Suppressor macrophage (primary cell): ENCODE results near the gene POU3F2.

Experiments used
- DNase-seq, 4 experiments: peaks; one replicate each; pipeline ENCODE4 v3.0.0-alpha.2; 2020 to 2022

The POU3F2 gene

GRCh38 chr6:98844244-98845210 lies 10.2 kb downstream of the POU3F2 start:
- no peak for DNase-seq

DNA sequence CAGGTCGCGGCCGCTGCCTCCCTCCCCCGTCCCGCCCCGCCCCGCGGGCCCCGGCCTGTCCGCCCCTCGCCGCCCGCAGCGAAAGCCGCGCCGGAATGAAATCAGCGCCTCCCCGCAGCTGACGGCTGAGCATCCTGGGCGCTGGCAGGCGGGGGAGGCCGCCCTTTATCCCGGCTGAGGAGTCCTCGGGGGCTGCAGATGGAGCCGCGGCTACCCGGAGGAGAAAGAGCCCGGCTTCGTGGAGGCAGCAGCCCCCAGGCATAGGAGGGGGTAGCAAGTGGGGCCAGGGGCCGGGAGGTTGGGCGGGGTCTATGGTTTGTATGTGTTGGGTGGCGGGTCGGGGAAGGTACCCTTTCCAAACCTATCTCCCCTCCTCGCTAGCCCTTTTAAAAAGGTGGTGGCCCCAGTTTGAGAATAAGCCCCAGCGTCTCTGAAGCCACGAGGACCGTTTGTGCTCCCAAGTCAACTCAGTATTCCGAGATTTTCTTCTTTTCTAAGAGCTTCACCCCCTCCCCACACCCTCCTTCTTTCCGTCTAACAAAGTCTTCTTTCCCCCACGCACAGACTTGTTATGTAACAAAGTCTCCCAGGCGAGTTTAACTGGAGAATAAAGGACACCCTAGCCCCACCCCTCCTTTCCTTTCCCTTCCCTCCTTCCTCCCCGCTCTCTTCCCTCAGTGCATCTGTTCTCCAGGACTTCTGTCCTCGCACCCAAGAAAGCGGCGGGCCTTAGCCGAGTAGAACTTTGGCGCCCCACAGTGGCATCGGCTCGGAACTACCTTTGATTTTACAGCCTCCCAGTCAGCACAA lies 11.0 kb downstream of the POU3F2 start:
- peak; percentile 71 to 84 (median 77) for DNase-seq

- DNase-seq, result no peak
These were observed 11.6 kb downstream of the POU3F2 start for GRCh38 chr6:98846021-98846380.

GRCh38 chr6:98847416-98847778 lies 13.0 kb downstream of the POU3F2 start:
- no peak for DNase-seq

GRCh38 chr6:98847779-98848538 lies 13.6 kb downstream of the POU3F2 start:
- DNase-seq, result peak in 1 of 4 experiments; percentile 22

DNA sequence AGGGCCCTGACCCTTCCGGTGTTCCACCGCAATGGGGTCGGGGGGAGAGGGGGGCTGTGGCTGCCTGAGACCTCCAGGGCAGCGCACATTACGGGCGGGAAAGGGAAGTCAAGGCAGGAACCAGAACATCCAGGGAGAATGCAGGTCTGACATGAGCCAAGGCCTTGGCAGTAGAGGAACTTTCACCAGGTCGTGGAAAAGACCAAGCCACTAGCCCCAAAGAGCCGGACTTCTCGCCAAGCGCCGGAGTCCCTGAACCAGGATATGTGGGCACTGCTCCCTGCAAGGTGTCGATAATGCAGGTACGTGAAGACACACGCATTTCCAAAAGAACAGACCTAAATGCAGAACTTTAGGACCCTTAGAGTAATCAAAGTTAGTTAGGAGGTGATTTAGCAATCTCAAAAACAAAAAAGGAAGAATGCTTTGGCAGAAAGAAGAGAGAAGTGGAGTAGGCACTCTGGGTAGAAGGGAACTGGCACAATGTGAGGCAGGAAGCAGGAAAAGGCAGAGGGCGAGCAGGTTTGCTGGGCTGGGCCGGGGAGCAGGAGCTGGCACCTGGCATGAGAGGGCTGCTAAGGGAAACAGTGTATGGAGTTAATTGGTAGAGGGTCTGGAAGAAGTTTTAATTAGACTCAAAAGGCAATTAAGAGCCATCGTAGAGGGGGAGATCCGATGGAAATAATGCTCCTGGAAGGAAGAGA lies 14.3 kb downstream of the POU3F2 start:
- no peak for DNase-seq

DNA sequence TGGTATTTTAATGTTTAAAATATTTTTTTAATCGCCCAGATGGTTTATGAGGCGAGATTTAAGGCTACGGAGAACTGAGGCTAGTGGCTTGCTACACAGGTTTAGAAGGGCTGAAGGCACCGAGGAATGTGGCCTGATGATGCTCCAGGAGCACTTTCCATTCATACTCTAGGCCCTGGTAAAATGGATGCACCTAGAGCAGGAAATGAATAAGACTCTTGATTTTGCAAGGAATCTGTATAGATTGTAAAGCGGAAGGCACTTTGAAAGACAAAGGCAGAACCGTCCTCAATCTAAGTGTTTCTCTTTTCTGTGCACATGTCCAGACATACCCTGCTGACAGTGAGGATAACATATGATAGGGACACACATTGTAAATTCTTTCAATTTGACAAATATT lies 30.1 kb downstream of the POU3F2 start:
- no peak for DNase-seq

DNA sequence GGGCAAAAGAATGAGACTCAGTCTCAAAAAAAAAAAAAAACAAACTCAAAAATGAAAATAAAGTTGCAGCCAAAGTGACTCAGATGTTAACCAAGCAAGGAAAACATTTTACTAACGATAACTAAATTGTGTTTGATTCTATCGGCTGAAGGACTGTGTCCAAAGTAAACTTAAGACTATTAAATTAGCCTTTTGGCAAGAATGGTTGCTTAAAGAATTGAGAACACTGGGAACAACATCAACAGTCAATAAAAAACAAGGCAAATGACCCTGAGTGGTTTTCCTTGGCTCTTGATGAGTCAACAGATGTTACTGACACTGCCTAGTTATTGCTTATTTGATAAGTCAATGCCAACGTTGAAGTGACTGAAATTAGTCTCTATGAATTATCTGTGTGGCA lies 36.7 kb downstream of the POU3F2 start:
- no peak for DNase-seq

- DNase-seq, result no peak
These were observed 37.4 kb downstream of the POU3F2 start for GRCh38 chr6:98871821-98872220.

GRCh38 chr6:98875375-98875774 lies 41.0 kb downstream of the POU3F2 start:
- no peak for DNase-seq

DNA sequence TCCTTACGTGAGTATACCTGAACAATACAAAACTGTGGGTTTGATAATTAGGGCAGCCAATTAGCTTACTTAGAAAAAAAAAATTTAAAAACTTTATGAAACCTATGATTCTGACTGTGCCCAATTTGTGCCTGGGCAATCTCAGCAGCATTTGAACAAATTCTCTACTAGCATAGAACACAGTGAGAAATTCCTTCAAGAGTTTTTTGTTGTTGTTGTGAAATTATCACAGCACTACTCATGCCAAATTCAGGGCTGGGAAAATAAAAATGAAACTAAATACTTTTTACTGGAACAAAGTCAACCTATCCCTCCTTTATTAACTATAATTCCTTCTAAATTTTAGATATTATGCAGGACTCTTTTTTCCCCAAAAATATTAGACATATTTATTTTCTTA lies 42.9 kb downstream of the POU3F2 start:
- no peak for DNase-seq

DNA sequence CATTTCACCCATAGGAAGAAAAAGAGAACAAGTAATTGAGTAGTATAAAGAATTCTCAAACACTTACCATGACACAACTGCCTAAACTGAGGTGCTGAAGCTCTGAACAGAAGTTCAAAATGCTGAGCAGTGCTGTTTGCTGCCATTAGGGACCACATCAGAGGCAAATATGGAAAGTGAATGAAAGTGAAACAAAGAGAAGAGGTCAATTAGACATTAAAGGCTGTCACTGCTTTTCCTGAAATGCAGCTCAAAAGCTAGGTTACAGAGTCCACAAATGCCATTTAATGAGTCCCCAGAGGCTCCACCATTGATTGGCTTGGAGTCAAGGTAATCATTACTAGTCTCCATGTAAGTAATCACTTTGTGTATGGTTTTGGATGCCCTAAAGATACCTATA lies 46.1 kb downstream of the POU3F2 start:
- DNase-seq, result peak in 3 of 4 experiments; percentile 4 to 23 (median 16)

- DNase-seq, result no peak
These were observed 51.0 kb downstream of the POU3F2 start for GRCh38 chr6:98885330-98885729.

DNA sequence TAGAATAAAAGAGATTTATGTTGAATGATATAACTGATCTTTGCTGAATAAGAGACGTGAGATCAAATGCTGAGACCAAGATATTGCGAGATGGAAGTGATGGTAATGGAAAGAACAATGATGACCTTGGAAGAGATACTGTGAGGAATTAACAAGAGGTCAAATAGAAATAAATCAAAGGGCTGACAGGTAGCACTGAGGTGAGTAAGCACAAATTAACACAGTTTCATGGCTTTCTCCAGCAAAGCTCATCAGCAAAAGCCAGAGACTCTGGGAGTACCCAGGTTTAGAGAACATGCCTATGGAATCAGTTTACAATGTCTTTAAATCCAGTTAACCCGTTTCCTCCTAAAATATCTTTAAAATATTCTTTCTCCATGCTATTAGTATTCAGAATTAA lies 53.3 kb downstream of the POU3F2 start:
- no peak for DNase-seq
